GM18502 (cell line): Measurements from ENCODE around the gene RASGEF1C.

Experiments
- ATAC-seq: cut with Tn5 transposase; IDR thresholded peaks from one replicate; pipeline ENCODE4 v1.9.1; 2021; ENCODE audit warnings: mild to moderate bottlenecking; ENCODE audit not compliant: unreplicated experiment, poor library complexity

Gene RASGEF1C

GRCh38 chr5:180166176-180166575 is 42.8 kb downstream of the RASGEF1C start:
- no peak for ATAC-seq

- ATAC-seq: no peak
Observed at GRCh38 chr5:180162304-180162661, 46.7 kb downstream of the RASGEF1C start.

DNA sequence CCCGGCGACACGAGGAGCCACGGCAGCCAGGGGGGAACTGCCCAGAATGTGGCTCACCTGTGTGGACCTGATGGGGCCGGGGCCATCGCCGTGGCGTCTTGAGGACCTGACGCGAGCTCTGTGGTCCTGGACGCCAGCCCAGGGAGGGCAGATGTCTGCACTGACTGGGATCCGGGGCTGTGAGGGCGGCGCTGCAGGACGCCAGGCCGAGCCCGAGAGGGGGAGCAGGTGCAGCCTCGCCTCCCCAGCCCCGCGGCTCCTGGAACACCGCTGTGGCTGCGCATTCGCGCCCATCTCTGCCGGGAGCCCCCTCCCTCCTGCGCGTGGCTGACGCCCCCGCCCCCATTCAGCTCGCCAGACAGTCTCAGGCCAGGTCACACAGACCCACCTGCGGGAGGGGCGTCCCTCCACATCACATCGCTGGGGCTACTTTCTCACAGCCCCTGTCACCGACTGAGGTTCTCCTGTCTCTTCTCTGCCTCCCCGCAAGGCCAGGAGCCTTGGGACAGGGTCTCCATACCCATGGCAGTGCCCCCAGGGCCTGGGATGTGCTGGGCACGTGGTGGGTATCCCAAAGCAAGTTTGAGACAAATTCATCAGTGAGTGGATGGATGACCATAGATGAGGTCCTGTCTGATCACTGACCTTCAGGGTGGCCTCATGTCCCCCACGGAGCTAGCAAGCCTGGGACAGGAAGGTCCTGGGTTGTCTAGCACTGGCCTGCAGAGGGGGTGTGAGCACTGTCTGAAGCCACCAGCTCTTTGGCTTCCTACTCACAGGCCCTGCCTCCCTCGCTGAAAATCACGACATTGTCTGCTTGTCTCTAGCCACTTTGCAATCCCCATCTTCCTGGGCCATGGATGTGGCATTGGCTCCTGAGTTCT is 47.3 kb downstream of the RASGEF1C start:
- no peak for ATAC-seq

GRCh38 chr5:180160789-180161188 is 48.2 kb downstream of the RASGEF1C start:
- no peak for ATAC-seq

DNA sequence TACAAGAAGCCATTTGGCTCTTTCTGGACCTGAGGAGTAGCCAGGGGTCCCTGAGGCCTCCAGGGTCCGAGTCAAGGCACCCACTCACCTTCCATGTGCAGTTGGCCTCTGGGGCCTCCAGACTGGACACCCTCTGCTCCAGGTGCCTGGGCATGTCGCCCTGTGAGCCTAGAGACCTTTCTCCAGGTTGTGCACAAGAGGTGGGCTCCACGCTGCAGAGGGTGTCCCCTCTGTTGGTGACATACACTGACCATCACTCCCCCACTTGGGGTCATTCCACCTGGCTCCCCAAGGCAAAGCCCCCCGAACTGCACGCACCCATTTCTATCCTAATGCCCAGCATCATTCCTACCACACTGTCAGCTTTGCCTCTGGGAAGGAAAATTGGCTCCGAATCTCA is 48.8 kb downstream of the RASGEF1C start:
- no peak for ATAC-seq

DNA sequence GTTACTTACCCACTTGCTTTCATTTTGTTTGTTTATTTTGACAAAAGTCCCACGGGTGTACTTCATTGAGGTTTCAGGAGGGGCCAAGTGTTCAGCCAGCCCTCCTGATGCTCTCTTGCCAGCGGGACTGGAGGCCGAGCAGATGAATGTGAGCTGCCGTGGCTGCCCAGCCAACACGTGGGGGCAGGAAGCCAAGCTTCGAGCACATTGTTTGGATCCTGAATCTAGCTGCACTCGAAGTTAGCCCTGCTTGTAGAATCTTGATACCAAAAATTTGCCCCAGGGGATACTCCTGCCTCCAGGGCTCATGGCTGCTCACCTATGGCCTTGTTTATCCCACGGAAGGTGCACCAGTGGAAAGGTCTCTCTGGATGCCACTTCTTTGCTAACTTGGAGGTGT is 49.3 kb downstream of the RASGEF1C start:
- no peak for ATAC-seq

DNA sequence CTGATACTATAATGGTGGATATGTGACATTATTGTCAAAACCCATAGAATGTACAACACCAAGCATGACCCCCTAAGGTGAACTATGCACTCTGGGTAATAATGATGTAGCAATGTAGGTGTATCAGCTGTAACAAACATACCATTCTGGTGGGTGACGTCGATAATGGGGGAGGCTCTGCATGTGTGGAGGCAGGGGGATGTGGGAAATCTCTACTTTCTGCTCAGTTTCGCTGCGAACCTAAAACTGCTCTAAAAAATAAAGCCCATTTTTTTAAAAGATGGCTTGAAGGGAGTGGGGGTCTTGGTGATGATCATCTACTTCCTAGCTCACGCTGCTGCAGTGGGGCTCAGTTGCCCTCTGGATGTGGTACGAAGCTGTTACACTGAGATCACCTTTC is 51.1 kb downstream of the RASGEF1C start:
- ATAC-seq: no peak

DNA sequence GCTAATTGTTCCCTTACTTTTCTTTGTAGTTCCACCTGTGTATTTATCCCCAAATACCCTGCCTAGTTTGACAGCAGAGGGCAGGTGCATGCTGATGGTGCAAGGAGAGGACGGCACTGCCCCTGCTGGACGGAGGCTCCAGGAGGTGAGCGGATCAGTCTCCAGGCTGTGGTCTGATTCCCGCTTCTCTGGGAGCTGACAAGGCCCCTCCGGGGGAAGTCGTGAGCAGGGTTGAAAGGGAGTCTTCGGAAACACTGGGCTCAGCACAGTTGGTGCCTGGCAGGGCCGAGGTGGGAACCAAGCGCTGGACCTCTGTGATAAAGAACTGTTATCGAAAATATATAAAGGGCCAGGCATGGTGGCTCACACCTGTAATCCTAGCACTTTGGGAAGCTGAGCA is 52.9 kb downstream of the RASGEF1C start:
- ATAC-seq: no peak

DNA sequence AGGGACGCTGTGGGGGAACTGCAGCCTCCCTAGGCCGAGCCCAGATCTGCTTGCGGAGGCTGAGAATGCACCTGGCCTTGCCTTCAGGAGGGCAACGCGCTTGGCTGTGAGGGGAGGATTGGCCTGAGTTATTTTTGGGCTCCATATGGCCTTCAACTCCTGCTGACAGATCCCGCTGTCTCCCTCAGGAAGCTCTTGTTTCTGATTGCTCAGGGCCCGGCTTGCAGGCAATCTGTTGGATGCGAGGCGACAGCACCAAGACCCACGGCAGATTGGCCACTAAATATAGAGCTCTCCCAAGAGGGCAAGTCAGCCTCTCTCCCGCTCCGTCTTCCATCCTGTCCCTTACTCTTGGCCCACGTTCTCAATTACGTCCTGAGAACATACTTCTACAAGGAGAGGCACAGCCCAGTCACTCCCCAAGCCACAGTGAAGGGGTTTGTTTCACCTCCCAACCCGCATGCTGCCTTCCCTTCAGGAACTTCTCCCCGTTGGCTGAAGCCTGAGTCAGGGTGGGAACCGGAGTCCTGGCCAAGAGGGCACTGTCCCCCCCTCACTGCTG is 53.6 kb downstream of the RASGEF1C start:
- ATAC-seq: no peak

GRCh38 chr5:180154821-180155364 is 54.1 kb downstream of the RASGEF1C start:
- no peak for ATAC-seq

DNA sequence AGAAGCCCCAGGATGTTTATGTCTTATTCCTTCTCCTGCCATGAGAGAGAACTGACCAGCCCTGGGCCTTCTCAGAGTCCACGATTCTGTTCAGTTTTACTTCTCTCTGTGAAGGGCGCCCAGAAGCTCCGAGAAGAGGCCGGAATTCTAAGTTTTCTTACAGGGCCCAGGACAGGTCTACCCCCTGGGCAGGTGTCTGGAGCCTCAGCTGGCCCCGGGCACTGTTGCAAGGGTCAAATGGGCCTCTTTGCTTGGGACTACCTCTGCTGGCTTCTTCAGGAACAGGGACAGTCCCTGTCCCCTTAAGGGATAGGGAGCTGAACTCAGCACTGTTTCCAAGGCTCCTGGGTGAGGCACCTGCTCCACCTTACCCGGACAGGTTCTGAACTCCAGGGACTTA is 55.0 kb downstream of the RASGEF1C start:
- no peak for ATAC-seq

DNA sequence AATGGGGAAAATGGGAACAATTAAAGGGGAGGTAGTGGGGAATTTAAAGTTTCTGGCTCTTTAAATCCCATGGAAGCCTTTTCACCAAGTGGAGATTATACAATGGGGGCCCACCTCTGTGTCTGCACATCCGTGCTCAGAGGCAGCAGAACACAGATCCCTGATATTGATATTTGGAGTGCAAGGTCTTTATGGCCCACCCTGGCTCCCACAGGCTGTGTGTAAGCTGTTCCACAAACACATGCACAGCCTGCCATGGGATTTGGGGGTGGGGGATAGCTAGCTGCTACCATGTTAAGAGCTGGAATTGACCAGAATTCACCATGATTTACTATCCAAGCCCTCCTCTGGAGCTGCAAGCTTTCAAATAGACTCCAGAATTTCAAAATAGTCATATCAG is 55.9 kb downstream of the RASGEF1C start:
- no peak for ATAC-seq

- no peak for ATAC-seq
Observed at GRCh38 chr5:180143656-180144364, 65.2 kb downstream of the RASGEF1C start.

GRCh38 chr5:180142824-180143610 is 66.0 kb downstream of the RASGEF1C start:
- no peak for ATAC-seq

DNA sequence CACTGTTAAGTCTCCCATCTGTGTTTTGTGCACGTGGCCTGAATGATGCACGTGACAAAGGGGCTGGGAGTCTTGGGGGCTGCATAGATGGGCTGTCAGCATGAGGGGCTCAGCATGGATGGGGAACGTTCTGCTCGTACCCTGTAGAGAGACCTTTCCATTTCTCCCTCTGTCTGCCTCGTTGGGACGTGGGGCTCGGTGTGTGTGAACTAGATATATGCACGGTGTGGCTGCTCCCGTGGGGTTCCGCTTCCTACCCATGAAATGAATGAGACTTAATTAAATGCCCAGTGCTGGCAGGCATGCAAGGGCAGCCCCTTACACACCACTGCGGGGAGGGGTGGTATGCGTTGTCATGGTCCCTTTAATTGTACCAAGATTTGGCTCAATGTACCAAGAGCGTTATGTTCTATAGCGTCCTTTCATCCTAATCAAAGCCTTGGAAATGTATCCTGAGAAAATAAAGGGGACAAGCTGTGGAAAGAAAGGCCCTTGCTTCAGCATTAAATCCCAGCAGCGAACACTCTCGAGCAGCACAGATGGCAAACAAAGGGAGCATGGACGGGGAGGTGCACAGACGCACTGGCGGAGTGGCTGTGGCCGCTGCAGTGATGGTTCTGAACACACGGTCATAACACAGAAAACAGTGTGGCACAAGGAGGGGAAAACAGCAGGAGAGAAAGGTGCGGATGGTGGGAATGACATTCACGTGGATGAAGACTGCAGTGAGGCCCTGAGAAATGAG is 66.8 kb downstream of the RASGEF1C start:
- ATAC-seq: no peak

GRCh38 chr5:180141068-180141660 is 67.8 kb downstream of the RASGEF1C start:
- no peak for ATAC-seq

- ATAC-seq: no peak
Observed at GRCh38 chr5:180140571-180140970, 68.4 kb downstream of the RASGEF1C start.

- ATAC-seq: no peak
Observed at GRCh38 chr5:180140079-180140554, 68.9 kb downstream of the RASGEF1C start.

- ATAC-seq: no peak
Observed at GRCh38 chr5:180139731-180140055, 69.3 kb downstream of the RASGEF1C start.
